ENCODE results near the gene CRISP2. TPM values are rescaled to one million over a fixed set of nuclear protein-coding genes. Genes with fewer than 3 reads are reported as not detected.

Gene CRISP2
- total RNA-seq, 1 donor from 2014 or later, result not detected

GRCh38 chr6:49739423-49739822, 26.1 kb upstream of the CRISP2 start:
- Histone ChIP-seq H4K20me1 (ENCODE audit: low read depth) (no peaks in the 10 kb centered on the region), H3K4me1 (no peaks in the 10 kb centered on the region), H3K79me2 (ENCODE audit: low read depth) (no peaks in the 10 kb centered on the region), H3F3A (ENCODE audit: low read depth) (no peaks in the 10 kb centered on the region), H3K9ac (no peak overlapping the region), H3K4me3 (no peak overlapping the region), H3K27ac (no peak overlapping the region), H3K36me3 (no peaks in the 10 kb centered on the region), H3K9me3 (ENCODE audit: low read depth) (no peaks in the 10 kb centered on the region), H3K4me2 (no peak overlapping the region), H2AFZ (replicated peaks) (no peak overlapping the region), H3K27me3 (no peaks in the 10 kb centered on the region)
- Mint-ChIP-seq H3K4me3 (no peak overlapping the region), H3K4me1 (no peaks in the 10 kb centered on the region), H3K36me3 (no peaks in the 10 kb centered on the region), H3K27me3 (ENCODE audit: insufficient read depth, low read depth) (no peaks in the 10 kb centered on the region), H3K27ac (no peak overlapping the region), H3K9me3 (no peaks in the 10 kb centered on the region)
- TF ChIP-seq EZH2 (IDR thresholded peaks at IDR 0.05) (no peak), CTCF (IDR thresholded peaks at IDR 0.05) (no peak), EZH2phosphoT487 (IDR thresholded peaks at IDR 0.05) (no peak)
- DNase-seq (ENCODE audit: low spot score), result no peak

DNA sequence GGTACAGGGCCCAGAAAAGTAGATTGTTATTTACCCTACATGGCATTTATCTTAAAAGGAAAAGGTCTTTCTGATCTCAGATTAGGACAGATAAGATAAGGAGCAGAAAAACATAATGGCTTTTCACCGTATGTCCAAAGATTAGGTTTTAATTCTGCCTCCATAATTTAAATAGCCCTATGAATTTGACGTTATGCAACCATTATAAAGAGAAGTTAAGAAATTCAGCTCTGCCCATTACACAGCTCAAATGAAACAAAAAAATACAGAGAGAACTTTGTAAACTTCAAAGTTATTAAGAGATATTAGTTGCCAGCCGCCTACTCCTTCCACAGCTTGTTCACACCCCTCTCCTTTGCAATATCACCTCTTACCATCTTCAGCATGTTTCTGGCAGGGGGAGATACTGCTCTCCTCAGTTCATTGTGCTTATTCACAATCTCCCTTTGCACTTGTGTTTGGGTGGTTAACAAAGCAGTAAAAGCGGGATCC, 22.7 kb upstream of the CRISP2 start:
- no peak overlapping the region for H3K27ac ChIP-seq
- H4K20me1 ChIP-seq (ENCODE audit: low read depth), result no peaks in the 10 kb centered on the region
- Mint-ChIP-seq H3K9me3 (no peaks in the 10 kb centered on the region), H3K36me3 (no peaks in the 10 kb centered on the region), H3K4me3 (no peak overlapping the region), H3K27ac (no peak overlapping the region), H3K4me1 (no peaks in the 10 kb centered on the region), H3K27me3 (ENCODE audit: insufficient read depth, low read depth) (no peaks in the 10 kb centered on the region)
- no peaks in the 10 kb centered on the region for H3K9me3 ChIP-seq (ENCODE audit: low read depth)
- no peak overlapping the region for H3K9ac ChIP-seq
- DNase-seq (ENCODE audit: low spot score), result no peak
- no peak for TF ChIP-seq EZH2 (IDR thresholded peaks at IDR 0.05)
- TF ChIP-seq CTCF (IDR thresholded peaks at IDR 0.05), result no peak
- H3F3A ChIP-seq (ENCODE audit: low read depth), result no peaks in the 10 kb centered on the region
- H3K4me3 ChIP-seq, result no peak overlapping the region
- H3K36me3 ChIP-seq, result no peaks in the 10 kb centered on the region
- H3K4me2 ChIP-seq, result no peak overlapping the region
- no peaks in the 10 kb centered on the region for H3K4me1 ChIP-seq
- H3K27me3 ChIP-seq, result no peaks in the 10 kb centered on the region
- H3K79me2 ChIP-seq (ENCODE audit: low read depth), result no peaks in the 10 kb centered on the region
- no peak overlapping the region for H2AFZ ChIP-seq (replicated peaks)

- no peak for TF ChIP-seq EZH2phosphoT487 (IDR thresholded peaks at IDR 0.05)
- TF ChIP-seq CTCF (IDR thresholded peaks at IDR 0.05), result no peak
- TF ChIP-seq EZH2 (IDR thresholded peaks at IDR 0.05), result no peak
- no peaks in the 10 kb centered on the region for H4K20me1 ChIP-seq (ENCODE audit: low read depth)
- no peak overlapping the region for H2AFZ ChIP-seq (replicated peaks)
These were observed 20.3 kb upstream of the CRISP2 start for GRCh38 chr6:49733680-49734079.

More at GRCh38 chr6:49733680-49734079, 20.3 kb upstream of the CRISP2 start:
- H3K9ac ChIP-seq, result no peak overlapping the region
- Mint-ChIP-seq H3K27ac (no peak overlapping the region), H3K9me3 (no peaks in the 10 kb centered on the region), H3K36me3 (no peaks in the 10 kb centered on the region), H3K4me1 (no peaks in the 10 kb centered on the region), H3K27me3 (ENCODE audit: insufficient read depth, low read depth) (no peaks in the 10 kb centered on the region), H3K4me3 (no peak overlapping the region)
- DNase-seq (ENCODE audit: low spot score), result no peak
- H3K4me1 ChIP-seq, result no peaks in the 10 kb centered on the region
- no peak overlapping the region for H3K4me2 ChIP-seq
- H3K79me2 ChIP-seq (ENCODE audit: low read depth), result no peaks in the 10 kb centered on the region
- H3K27me3 ChIP-seq, result no peaks in the 10 kb centered on the region
- H3K9me3 ChIP-seq (ENCODE audit: low read depth), result no peaks in the 10 kb centered on the region
- no peaks in the 10 kb centered on the region for H3F3A ChIP-seq (ENCODE audit: low read depth)
- H3K27ac ChIP-seq, result no peak overlapping the region
- H3K4me3 ChIP-seq, result no peak overlapping the region
- H3K36me3 ChIP-seq, result no peaks in the 10 kb centered on the region

Measured in neural progenitor cell (in vitro differentiated cells).